ENCODE measurements around the gene CNGA1. TPM values are rescaled to one million over a fixed set of nuclear protein-coding genes. Genes with fewer than 3 reads are reported as not detected.

Gene CNGA1
- total and polyA plus RNA-seq, 4 donors = 3.9 to 41.3 (median 17.1) TPM

DNA sequence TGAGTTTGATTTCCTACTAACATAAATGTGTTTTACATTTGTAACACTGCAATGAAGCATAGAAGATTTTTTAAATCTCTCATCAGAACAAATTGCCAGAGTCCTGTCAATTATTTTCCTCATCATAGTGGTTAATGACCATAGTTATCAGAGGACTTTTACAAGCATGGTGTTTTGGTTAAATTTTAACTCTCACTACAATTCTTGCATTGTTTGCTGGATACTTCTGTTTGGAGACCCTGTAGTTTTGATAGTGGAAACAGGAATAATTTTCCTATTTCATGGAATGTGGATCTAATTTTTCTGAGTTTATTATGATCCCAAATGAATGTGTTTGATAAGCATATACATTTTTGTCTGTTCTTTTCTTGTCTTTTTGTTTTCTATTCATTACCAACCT lies 16.9 kb upstream of the CNGA1 start (continued):
- TF ChIP-seq, protein P1, sequence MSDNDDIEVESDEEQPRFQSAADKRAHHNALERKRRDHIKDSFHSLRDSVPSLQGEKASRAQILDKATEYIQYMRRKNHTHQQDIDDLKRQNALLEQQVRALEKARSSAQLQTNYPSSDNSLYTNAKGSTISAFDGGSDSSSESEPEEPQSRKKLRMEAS (IDR thresholded peaks at IDR 0.05) = no peak
- no peak for TF ChIP-seq JUND (IDR thresholded peaks at IDR 0.05)

DNA sequence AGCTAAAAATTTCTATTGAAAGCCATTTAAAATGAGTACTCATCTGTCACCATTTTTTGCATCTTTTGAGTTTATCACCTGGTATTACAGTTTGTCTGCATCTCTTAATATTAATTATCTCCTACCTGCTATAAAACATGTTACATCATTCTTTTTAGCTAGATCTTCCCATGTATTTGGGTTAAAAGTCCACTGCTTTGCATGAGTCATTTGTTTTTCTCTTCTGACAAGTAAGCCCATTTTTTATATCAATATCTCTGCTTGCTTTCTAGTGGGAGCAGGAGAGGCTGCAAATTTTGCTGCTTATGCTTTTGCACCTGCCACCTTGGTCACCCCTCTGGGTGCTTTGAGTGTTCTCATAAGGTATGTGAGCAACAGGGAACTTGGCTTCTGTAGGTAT lies 16.2 kb upstream of the CNGA1 start:
- Histone ChIP-seq H3K27me3 (ENCODE audit: control insufficient read depth in 4 of 4, insufficient read depth in 4 of 4, low read length in 3 of 4) (no peaks in the 10 kb centered on the region), H3K4me1 (ENCODE audit: control insufficient read depth in 4 of 4, insufficient read depth in 4 of 4, low read length in 3 of 4) (peaks cover 9 to 21% (median 11%) of the 10 kb centered on the region in 4 donors), H3K9ac (ENCODE audit: low read depth in 1 of 2, low read length in 2 of 2) (peak overlapping the region in 1 of 2 donors; percentile 71), H3K27ac (ENCODE audit: low read depth in 1 of 2, low read length in 2 of 2) (peak overlapping the region; percentile 79 to 86), H3K4me3 (ENCODE audit: low read depth in 1 of 3, low read length in 3 of 3) (no peak overlapping the region), H3K9me3 (ENCODE audit: control insufficient read depth in 4 of 4, low read length in 3 of 4) (no peaks in the 10 kb centered on the region), H3K36me3 (ENCODE audit: control insufficient read depth in 4 of 4, insufficient read depth in 3 of 4, low read depth in 1 of 4, low read length in 3 of 4) (peaks cover 0 to 9% (median 3%) of the 10 kb centered on the region in 4 donors)
- DNase-seq (ENCODE audit: low spot score) = no peak
- TF ChIP-seq RAD21 (IDR thresholded peaks at IDR 0.05) = peak in 1 of 2 donors; percentile 7
- TF ChIP-seq, protein P2, sequence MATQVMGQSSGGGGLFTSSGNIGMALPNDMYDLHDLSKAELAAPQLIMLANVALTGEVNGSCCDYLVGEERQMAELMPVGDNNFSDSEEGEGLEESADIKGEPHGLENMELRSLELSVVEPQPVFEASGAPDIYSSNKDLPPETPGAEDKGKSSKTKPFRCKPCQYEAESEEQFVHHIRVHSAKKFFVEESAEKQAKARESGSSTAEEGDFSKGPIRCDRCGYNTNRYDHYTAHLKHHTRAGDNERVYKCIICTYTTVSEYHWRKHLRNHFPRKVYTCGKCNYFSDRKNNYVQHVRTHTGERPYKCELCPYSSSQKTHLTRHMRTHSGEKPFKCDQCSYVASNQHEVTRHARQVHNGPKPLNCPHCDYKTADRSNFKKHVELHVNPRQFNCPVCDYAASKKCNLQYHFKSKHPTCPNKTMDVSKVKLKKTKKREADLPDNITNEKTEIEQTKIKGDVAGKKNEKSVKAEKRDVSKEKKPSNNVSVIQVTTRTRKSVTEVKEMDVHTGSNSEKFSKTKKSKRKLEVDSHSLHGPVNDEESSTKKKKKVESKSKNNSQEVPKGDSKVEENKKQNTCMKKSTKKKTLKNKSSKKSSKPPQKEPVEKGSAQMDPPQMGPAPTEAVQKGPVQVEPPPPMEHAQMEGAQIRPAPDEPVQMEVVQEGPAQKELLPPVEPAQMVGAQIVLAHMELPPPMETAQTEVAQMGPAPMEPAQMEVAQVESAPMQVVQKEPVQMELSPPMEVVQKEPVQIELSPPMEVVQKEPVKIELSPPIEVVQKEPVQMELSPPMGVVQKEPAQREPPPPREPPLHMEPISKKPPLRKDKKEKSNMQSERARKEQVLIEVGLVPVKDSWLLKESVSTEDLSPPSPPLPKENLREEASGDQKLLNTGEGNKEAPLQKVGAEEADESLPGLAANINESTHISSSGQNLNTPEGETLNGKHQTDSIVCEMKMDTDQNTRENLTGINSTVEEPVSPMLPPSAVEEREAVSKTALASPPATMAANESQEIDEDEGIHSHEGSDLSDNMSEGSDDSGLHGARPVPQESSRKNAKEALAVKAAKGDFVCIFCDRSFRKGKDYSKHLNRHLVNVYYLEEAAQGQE (IDR thresholded peaks at IDR 0.05) = no peak
- peak; percentile 79 to 82 for TF ChIP-seq HNF4A (conservative IDR thresholded peaks at IDR 0.05)
- peak; percentile 56 for TF ChIP-seq SP1 (IDR thresholded peaks at IDR 0.05)
- TF ChIP-seq GABPA (IDR thresholded peaks at IDR 0.05 in 1 of 2, conservative IDR thresholded peaks at IDR 0.05 in 1 of 2) = no peak
- TF ChIP-seq, protein P3, sequence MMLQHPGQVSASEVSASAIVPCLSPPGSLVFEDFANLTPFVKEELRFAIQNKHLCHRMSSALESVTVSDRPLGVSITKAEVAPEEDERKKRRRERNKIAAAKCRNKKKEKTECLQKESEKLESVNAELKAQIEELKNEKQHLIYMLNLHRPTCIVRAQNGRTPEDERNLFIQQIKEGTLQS (IDR thresholded peaks at IDR 0.05) = peak; percentile 86
- peak; percentile 95 to 96 for TF ChIP-seq JUND (IDR thresholded peaks at IDR 0.05)
- TF ChIP-seq HNF4G (IDR thresholded peaks at IDR 0.05) = peak; percentile 12

DNA sequence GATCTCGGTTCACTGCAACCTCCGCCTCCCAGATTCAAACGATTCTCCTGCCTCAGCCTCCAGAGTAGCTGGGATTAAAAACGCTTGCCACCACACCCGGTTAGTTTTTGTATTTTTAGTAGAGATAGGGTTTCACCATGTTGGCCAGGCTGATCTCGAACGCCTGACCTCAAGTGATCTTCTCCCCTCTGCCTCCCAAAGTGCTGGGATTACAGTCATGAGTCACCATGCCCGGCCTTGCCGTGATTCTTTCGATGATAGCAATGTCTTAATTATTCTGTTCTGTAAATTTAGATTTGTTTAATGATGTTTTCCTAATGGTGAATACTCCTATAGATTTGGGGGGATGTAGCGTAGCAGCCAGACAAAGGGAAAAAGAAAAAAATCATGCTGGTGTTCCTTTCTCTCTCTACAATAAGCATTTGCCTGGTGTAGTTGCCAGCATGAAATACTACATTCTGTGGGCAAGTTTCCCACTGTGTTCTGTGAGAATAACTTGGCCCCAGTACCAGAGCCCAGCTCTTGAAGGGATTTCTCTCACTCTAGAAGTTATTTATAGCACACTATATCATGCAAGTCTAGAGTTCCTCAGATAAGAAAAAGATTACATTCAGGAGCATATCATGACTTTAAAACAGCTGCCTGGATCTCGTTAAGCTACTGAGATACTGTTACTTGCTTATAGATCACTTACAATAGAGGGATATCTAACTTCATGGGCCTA lies 15.5 kb upstream of the CNGA1 start:
- Histone ChIP-seq H3K36me3 (ENCODE audit: control insufficient read depth in 4 of 4, insufficient read depth in 3 of 4, low read depth in 1 of 4, low read length in 3 of 4) (peaks cover 0 to 12% (median 7%) of the 10 kb centered on the region in 4 donors), H3K9ac (ENCODE audit: low read depth in 1 of 2, low read length in 2 of 2) (peak overlapping the region in 1 of 2 donors; percentile 71), H3K27ac (ENCODE audit: low read depth in 1 of 2, low read length in 2 of 2) (peak overlapping the region; percentile 79 to 86), H3K4me1 (ENCODE audit: control insufficient read depth in 4 of 4, insufficient read depth in 4 of 4, low read length in 3 of 4) (peaks cover 9 to 21% (median 11%) of the 10 kb centered on the region in 4 donors), H3K4me3 (ENCODE audit: low read depth in 1 of 3, low read length in 3 of 3) (no peak overlapping the region), H3K27me3 (ENCODE audit: control insufficient read depth in 4 of 4, insufficient read depth in 4 of 4, low read length in 3 of 4) (no peaks in the 10 kb centered on the region), H3K9me3 (ENCODE audit: control insufficient read depth in 4 of 4, low read length in 3 of 4) (no peaks in the 10 kb centered on the region)
- 82% methylated on average over 12 of the region's 12 CpGs for WGBS
- DNase-seq (ENCODE audit: low spot score) = no peak
- no peak for TF ChIP-seq HNF4A (conservative IDR thresholded peaks at IDR 0.05)
- TF ChIP-seq, protein P2 (IDR thresholded peaks at IDR 0.05) = no peak
- no peak for TF ChIP-seq FOXA1 (IDR thresholded peaks at IDR 0.05)
- TF ChIP-seq JUND (IDR thresholded peaks at IDR 0.05) = no peak
- no peak for TF ChIP-seq RXRA (IDR thresholded peaks at IDR 0.05)
- TF ChIP-seq, protein P4, sequence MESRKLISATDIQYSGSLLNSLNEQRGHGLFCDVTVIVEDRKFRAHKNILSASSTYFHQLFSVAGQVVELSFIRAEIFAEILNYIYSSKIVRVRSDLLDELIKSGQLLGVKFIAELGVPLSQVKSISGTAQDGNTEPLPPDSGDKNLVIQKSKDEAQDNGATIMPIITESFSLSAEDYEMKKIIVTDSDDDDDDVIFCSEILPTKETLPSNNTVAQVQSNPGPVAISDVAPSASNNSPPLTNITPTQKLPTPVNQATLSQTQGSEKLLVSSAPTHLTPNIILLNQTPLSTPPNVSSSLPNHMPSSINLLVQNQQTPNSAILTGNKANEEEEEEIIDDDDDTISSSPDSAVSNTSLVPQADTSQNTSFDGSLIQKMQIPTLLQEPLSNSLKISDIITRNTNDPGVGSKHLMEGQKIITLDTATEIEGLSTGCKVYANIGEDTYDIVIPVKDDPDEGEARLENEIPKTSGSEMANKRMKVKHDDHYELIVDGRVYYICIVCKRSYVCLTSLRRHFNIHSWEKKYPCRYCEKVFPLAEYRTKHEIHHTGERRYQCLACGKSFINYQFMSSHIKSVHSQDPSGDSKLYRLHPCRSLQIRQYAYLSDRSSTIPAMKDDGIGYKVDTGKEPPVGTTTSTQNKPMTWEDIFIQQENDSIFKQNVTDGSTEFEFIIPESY (IDR thresholded peaks at IDR 0.05) = no peak
- no peak for TF ChIP-seq SP1 (IDR thresholded peaks at IDR 0.05)
- TF ChIP-seq, protein P3 (IDR thresholded peaks at IDR 0.05) = no peak
- TF ChIP-seq, protein P1 (IDR thresholded peaks at IDR 0.05) = no peak
- TF ChIP-seq HNF4G (IDR thresholded peaks at IDR 0.05) = no peak
- TF ChIP-seq GABPA (IDR thresholded peaks at IDR 0.05 in 1 of 2, conservative IDR thresholded peaks at IDR 0.05 in 1 of 2) = no peak
- no peak for TF ChIP-seq NR2F2 (IDR thresholded peaks at IDR 0.05)
- no peak for TF ChIP-seq EGR1 (IDR thresholded peaks at IDR 0.05; ENCODE audit: low read depth in 2 of 2)

All from liver (tissue), 9 donors.